ENCODE results near the gene CYP2W1.

The CYP2W1 gene

DNA sequence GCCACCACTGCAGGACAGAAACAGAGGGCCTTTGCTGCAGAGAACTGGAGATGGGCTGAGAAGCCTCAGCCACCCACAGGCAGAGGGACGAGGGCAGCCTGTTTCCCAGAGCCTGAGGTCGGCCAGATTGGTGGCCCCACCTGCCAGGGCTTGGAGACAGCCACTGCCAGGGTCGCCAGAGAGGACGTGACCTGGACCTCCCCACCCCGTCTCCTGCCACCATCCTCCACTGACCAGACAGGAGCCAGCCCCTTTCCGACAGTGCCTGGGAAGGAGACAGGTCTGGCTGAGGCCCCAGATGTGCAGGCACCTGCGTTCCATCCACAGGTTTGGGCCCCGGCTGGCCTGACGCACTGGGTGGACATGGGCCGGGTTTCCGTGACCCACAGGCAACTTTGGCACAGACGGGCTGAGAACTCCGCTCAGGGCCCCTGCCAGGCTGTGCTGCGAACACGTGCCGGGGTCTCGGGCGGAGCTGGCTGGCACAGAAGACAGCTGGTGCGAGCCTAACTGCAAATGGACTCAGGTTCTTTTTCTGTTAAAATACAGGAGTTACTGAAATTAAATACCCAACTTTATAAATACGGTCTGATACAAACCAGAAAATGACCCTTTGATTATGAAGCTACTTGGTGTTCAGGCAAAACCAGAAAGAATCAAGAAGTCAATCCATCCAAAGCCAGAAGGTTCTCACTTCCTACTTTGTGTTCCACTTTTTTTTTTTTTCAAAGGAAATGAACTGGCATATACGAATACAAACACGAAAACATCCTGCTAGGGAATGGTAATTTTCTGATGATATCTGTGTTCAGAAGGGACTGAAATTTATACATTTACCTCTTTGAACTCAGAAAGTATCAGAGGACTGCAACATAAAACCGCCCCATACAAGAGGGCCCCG, 14.5 kb upstream of the CYP2W1 start:
- TF ChIP-seq, protein P1, sequence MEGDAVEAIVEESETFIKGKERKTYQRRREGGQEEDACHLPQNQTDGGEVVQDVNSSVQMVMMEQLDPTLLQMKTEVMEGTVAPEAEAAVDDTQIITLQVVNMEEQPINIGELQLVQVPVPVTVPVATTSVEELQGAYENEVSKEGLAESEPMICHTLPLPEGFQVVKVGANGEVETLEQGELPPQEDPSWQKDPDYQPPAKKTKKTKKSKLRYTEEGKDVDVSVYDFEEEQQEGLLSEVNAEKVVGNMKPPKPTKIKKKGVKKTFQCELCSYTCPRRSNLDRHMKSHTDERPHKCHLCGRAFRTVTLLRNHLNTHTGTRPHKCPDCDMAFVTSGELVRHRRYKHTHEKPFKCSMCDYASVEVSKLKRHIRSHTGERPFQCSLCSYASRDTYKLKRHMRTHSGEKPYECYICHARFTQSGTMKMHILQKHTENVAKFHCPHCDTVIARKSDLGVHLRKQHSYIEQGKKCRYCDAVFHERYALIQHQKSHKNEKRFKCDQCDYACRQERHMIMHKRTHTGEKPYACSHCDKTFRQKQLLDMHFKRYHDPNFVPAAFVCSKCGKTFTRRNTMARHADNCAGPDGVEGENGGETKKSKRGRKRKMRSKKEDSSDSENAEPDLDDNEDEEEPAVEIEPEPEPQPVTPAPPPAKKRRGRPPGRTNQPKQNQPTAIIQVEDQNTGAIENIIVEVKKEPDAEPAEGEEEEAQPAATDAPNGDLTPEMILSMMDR (IDR thresholded peaks at IDR 0.05; ENCODE audit: control extremely low read depth, extremely low read depth, low read depth, missing control alignments), result no peak
- ChIA-PET POLR2A (no interaction called here), CTCF (interaction anchor here (0.8 to 1.8 kb wide), 2 partner anchors 13 to 20 kb away, joined by 3 to 6 read pairs; no protein-coding TSS in a partner anchor)
- DNase-seq (ENCODE audit: extremely low spot score), result no peak

DNA sequence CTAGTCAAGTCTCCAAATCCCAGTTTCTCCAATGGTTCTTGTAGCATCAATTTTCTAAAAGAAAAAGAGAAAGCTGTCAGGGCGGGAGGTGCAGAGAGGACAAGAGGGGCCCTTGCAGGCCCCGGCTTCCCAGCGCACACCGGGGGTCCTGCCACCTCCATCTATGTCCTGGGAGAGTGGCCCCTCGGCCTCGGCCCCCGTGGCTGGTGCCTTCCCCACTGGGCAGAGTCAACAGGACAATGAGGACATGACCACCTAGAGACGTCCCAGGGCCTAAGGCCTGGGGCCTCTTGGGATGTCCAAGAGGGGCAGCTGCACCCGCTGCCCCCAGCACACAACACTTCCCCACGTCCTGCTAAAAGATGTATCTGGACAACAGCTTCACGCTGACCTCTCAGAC, 13.6 kb upstream of the CYP2W1 start:
- no peak for DNase-seq (ENCODE audit: extremely low spot score)
- POLR2A ChIA-PET, result no interaction called here
- TF ChIP-seq, protein P1 (IDR thresholded peaks at IDR 0.05; ENCODE audit: control extremely low read depth, extremely low read depth, low read depth, missing control alignments), result no peak
- CTCF ChIA-PET, result interaction anchor here (1.3 kb wide), 1 partner anchor 96 kb away, joined by 3 read pairs; no protein-coding TSS in a partner anchor

DNA sequence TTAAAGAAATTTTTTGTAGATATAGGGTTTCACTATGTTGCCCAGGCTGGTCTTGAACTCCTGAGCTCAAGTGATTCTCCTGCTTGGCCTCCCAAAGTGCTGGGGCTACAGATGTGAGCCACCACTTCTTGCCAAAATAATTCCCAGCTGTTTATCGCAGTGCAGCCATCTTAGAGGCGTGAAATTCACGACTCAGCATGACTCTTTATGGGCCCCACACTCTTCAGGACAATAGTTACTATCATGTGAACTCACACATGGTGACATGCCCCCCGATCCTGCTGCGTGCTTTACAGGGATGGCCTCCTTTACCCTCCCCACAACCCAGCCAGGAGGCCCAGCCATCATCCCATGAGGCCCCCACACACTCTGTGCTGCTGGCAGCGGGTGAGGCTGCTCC, 12.2 kb upstream of the CYP2W1 start:
- TF ChIP-seq, protein P1 (IDR thresholded peaks at IDR 0.05; ENCODE audit: control extremely low read depth, extremely low read depth, low read depth, missing control alignments), result no peak
- no peak for DNase-seq (ENCODE audit: extremely low spot score)
- POLR2A ChIA-PET, result no interaction called here
- CTCF ChIA-PET, result interaction anchor here (1.3 to 2.2 kb wide), 2 partner anchors 95 to 205 kb away, joined by 3 to 6 read pairs; no protein-coding TSS in a partner anchor

DNA sequence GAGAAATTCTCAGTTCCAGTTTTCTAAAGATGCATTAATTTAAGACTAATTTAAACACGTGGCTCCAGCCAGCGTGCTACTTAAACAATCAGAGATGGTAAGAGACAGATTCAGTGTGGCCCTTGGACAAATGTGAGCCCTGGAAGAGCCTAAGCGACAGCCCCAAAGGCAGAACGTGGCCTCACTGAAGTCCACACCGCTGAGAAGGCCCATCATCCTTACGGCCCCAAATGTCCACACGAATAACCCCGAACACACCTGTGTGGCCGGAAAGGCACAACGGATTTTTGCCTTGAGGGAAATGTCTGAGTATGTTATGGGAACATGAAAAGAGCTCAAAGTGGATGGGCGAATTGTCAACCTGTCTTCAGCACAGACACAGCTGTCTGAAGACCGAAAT, 10.9 kb upstream of the CYP2W1 start:
- TF ChIP-seq, protein P1 (IDR thresholded peaks at IDR 0.05; ENCODE audit: control extremely low read depth, extremely low read depth, low read depth, missing control alignments), result no peak
- ChIA-PET CTCF (interaction anchor here (1.0 to 4.5 kb wide), 6 partner anchors 20 to 211 kb away, joined by 3 to 50 read pairs (median 4); no protein-coding TSS in a partner anchor), POLR2A (interaction anchor here (0.5 kb wide), 1 partner anchor 76 kb away, joined by 3 read pairs; no protein-coding TSS in a partner anchor)

DNA sequence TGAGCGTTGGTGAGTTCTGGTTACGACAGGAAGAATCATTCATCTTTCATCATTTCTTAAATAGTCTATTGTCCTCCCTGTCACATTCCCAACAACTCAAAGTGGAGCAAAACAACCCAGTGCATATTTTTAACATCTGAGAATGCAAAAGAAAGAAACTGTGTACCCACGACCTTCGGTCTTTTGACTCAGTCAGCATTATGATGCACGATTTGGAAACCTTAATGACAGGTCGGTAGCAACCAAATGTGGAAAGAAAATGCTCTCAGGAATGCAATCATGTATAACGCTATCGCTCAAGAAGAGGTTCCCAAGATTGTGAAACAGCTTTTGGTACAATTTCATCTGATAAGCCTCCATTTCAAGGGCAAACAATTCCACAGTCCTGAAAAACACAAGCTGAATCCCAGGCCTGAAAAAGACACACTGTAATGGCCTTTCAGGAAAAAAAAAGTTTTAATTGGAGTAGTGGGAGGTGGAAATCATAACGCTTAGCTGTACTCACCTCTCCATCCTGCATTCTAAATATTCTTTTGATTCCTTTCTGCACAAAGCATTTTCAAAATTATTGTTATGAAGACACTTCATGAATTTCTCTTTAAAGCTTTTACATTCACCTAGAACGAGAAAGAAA, 10.2 kb upstream of the CYP2W1 start:
- ChIA-PET CTCF (interaction anchor here (1.0 to 4.5 kb wide), 11 partner anchors 13 to 211 kb away, joined by 3 to 50 read pairs (median 4); no protein-coding TSS in a partner anchor), POLR2A (interaction anchor here (0.5 kb wide), 1 partner anchor 43 kb away, joined by 3 read pairs; no protein-coding TSS in a partner anchor)
- no peak for DNase-seq (ENCODE audit: extremely low spot score)
- TF ChIP-seq, protein P1 (IDR thresholded peaks at IDR 0.05; ENCODE audit: control extremely low read depth, extremely low read depth, low read depth, missing control alignments), result no peak

More for the DNA sequence above, 10.9 kb upstream of the CYP2W1 start:
- no peak for DNase-seq (ENCODE audit: extremely low spot score)

DNA sequence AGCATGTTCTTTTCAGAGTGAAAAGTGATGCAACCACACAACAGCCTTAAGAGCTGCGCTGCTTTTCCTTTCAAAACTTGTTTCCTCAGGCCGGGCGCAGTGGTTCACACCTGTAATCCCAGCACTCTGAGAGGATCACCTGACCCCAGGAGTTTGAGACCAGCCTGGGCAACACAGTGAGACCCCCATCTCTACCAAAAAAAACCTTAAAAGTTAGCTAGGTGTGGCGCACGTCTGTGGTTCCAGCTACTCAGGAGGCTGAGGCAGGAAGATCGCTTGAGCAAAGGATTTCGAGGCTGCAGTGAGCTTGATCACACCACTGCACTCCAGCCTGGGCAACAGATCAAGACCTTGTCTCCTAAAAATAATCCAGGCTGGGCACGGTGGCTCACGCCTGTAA, 9.7 kb upstream of the CYP2W1 start:
- POLR2A ChIA-PET, result interaction anchor here (0.5 kb wide), 1 partner anchor 44 kb away, joined by 3 read pairs; no protein-coding TSS in a partner anchor
- CTCF ChIA-PET, result interaction anchor here (1.0 to 4.5 kb wide), 10 partner anchors 14 to 210 kb away, joined by 3 to 50 read pairs (median 4); no protein-coding TSS in a partner anchor
- TF ChIP-seq, protein P1 (IDR thresholded peaks at IDR 0.05; ENCODE audit: control extremely low read depth, extremely low read depth, low read depth, missing control alignments), result no peak
- DNase-seq (ENCODE audit: extremely low spot score), result no peak
